ENCODE data around the gene SEC14L2. TPM values are rescaled to one million over a fixed set of nuclear protein-coding genes. Genes with fewer than 3 reads are reported as not detected.

SEC14L2 gene
- total and polyA plus RNA-seq, 2 of the 8 experiments (the other 6 are each of a cell fraction or from before 2014, with no cell fraction given), result 2.8 to 3.2 TPM

- TF ChIP-seq CTBP2 (IDR thresholded peaks at IDR 0.05; ENCODE audit: borderline replicate concordance, insufficient read depth, insufficient read length, low read length), result no peak
- no peak for TF ChIP-seq MAX (IDR thresholded peaks at IDR 0.05)
- 0 out of 2 replicates have a peak, but pooled peaks have one; percentile 33 for TF ChIP-seq CREB1 (IDR thresholded peaks at IDR 0.05)
- no peak for TF ChIP-seq POLR2AphosphoS5 (IDR thresholded peaks at IDR 0.05; ENCODE audit: low read depth, low read length)
- 0 out of 2 replicates have a peak, but pooled peaks have one; percentile 28 for TF ChIP-seq TAF1 (IDR thresholded peaks at IDR 0.05; ENCODE audit: low read depth, low read length)
- TF ChIP-seq NRF1 (IDR thresholded peaks at IDR 0.05; ENCODE audit: low read depth, low read length), result no peak
- peak; percentile 85 for TF ChIP-seq YY1 (IDR thresholded peaks at IDR 0.05; ENCODE audit: low read depth, low read length)
- TF ChIP-seq POLR2A (IDR thresholded peaks at IDR 0.05; ENCODE audit: control extremely low read depth in 1 of 2, low read depth in 2 of 2, low read length in 2 of 2), result no peak; a peak in 1 of 3 replicates
- TF ChIP-seq, protein P1, sequence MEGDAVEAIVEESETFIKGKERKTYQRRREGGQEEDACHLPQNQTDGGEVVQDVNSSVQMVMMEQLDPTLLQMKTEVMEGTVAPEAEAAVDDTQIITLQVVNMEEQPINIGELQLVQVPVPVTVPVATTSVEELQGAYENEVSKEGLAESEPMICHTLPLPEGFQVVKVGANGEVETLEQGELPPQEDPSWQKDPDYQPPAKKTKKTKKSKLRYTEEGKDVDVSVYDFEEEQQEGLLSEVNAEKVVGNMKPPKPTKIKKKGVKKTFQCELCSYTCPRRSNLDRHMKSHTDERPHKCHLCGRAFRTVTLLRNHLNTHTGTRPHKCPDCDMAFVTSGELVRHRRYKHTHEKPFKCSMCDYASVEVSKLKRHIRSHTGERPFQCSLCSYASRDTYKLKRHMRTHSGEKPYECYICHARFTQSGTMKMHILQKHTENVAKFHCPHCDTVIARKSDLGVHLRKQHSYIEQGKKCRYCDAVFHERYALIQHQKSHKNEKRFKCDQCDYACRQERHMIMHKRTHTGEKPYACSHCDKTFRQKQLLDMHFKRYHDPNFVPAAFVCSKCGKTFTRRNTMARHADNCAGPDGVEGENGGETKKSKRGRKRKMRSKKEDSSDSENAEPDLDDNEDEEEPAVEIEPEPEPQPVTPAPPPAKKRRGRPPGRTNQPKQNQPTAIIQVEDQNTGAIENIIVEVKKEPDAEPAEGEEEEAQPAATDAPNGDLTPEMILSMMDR (IDR thresholded peaks at IDR 0.05; ENCODE audit: control extremely low read depth in 1 of 3, insufficient read depth in 1 of 3, low read depth in 1 of 3, low read length in 3 of 3), result peak; percentile 79 to 85 (median 82)
- TF ChIP-seq, protein P2, sequence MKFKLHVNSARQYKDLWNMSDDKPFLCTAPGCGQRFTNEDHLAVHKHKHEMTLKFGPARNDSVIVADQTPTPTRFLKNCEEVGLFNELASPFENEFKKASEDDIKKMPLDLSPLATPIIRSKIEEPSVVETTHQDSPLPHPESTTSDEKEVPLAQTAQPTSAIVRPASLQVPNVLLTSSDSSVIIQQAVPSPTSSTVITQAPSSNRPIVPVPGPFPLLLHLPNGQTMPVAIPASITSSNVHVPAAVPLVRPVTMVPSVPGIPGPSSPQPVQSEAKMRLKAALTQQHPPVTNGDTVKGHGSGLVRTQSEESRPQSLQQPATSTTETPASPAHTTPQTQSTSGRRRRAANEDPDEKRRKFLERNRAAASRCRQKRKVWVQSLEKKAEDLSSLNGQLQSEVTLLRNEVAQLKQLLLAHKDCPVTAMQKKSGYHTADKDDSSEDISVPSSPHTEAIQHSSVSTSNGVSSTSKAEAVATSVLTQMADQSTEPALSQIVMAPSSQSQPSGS (IDR thresholded peaks at IDR 0.05; ENCODE audit: low read length), result no peak
- peak; percentile 83 to 87 for TF ChIP-seq RAD21 (IDR thresholded peaks at IDR 0.05 in 1 of 2, conservative IDR thresholded peaks at IDR 0.05 in 1 of 2; ENCODE audit: low read depth in 2 of 2, low read length in 2 of 2)
- no peak for TF ChIP-seq TEAD4 (IDR thresholded peaks at IDR 0.05; ENCODE audit: low read depth, low read length)
- peak; percentile 16; the same call in 1 of the 2 replicates for TF ChIP-seq TBP (IDR thresholded peaks at IDR 0.05; ENCODE audit: low read depth, low read length)
- TF ChIP-seq SIN3A (conservative IDR thresholded peaks at IDR 0.05 in 1 of 2, IDR thresholded peaks at IDR 0.05 in 1 of 2; ENCODE audit: low read depth in 1 of 2, low read length in 2 of 2), result 0 out of 4 replicates have a peak, but pooled peaks of 1 of the 2 experiments have one; percentile 44
Measured at GRCh38 chr22:30444632-30445437, 48.0 kb downstream of the SEC14L2 start (continued).
